ENCODE results near the gene SDHB.

SDHB gene

GRCh38 chr1:17024721-17025120 lies 29.1 kb downstream of the SDHB start:
- H3K9me3 ChIP-seq (ENCODE audit: control insufficient read depth, insufficient read depth, low read depth, low read length): no peaks in the 10 kb centered on the region
- H3K27ac ChIP-seq (ENCODE audit: extremely low read depth, low read depth, low read length): no peak overlapping the region
- ChIA-PET POLR2A (no interaction called here), CTCF (interaction anchor here (0.6 to 0.7 kb wide), 2 partner anchors 12 to 404 kb away, joined by 4 read pairs; no protein-coding TSS in a partner anchor)
- H3K36me3 ChIP-seq (ENCODE audit: control insufficient read depth in 2 of 2, insufficient read depth in 1 of 2, low read length in 2 of 2): peaks cover 54 to 98% of the 10 kb centered on the region in 2 experiments
- no peak overlapping the region for H3K4me3 ChIP-seq (ENCODE audit: low read depth, low read length)
- H3K4me1 ChIP-seq (ENCODE audit: control insufficient read depth, insufficient read depth, low read length): no peaks in the 10 kb centered on the region
- TF ChIP-seq ZNF26 (tag by site-specific recombination; IDR thresholded peaks at IDR 0.05) (no peak), TRIM28 (IDR thresholded peaks at IDR 0.05; ENCODE audit: borderline replicate concordance, low read length) (no peak), ZFHX2 (tag by site-specific recombination; conservative IDR thresholded peaks at IDR 0.05) (no peak), KLF10 (tag by site-specific recombination; IDR thresholded peaks at IDR 0.05) (no peak)

GRCh38 chr1:17023573-17023972 lies 30.3 kb downstream of the SDHB start:
- Histone ChIP-seq H3K4me1 (ENCODE audit: control insufficient read depth, insufficient read depth, low read length) (no peaks in the 10 kb centered on the region), H3K27ac (ENCODE audit: extremely low read depth, low read depth, low read length) (no peak overlapping the region)

More at GRCh38 chr1:17023573-17023972, 30.3 kb downstream of the SDHB start:
- peaks cover 54 to 98% of the 10 kb centered on the region in 2 experiments for H3K36me3 ChIP-seq (ENCODE audit: control insufficient read depth in 2 of 2, insufficient read depth in 1 of 2, low read length in 2 of 2)
- CTCF ChIA-PET: interaction anchor here (0.6 to 2.3 kb wide), 4 partner anchors 10 to 1981 kb away, joined by 5 to 12 read pairs (median 6); no protein-coding TSS in a partner anchor
- H3K9me3 ChIP-seq (ENCODE audit: control insufficient read depth, insufficient read depth, low read depth, low read length): no peaks in the 10 kb centered on the region
- no peak overlapping the region for H3K4me3 ChIP-seq (ENCODE audit: low read depth, low read length)
- POLR2A ChIA-PET: interaction anchor here (0.8 kb wide), 1 partner anchor 10 kb away, joined by 3 read pairs; no protein-coding TSS in a partner anchor
- TF ChIP-seq PRDM4 (tag by site-specific recombination; IDR thresholded peaks at IDR 0.05) (no peak), ZNF791 (tag by site-specific recombination; IDR thresholded peaks at IDR 0.05) (no peak), ZNF132 (tag by site-specific recombination; IDR thresholded peaks at IDR 0.05; ENCODE audit: borderline replicate concordance) (no peak), ZNF639 (tag by site-specific recombination; IDR thresholded peaks at IDR 0.05) (no peak), ZNF548 (tag by site-specific recombination; IDR thresholded peaks at IDR 0.05) (no peak), ZNF211 (tag by site-specific recombination; IDR thresholded peaks at IDR 0.05; ENCODE audit: low read depth) (no peak), SCRT1 (tag by site-specific recombination; IDR thresholded peaks at IDR 0.05; ENCODE audit: borderline replicate concordance) (no peak), ZNF2 (tag by site-specific recombination; IDR thresholded peaks at IDR 0.05) (no peak), SCRT2 (tag by site-specific recombination; IDR thresholded peaks at IDR 0.05) (no peak), ZNF16 (tag by site-specific recombination; IDR thresholded peaks at IDR 0.05; ENCODE audit: low read depth) (no peak), OVOL3 (tag by site-specific recombination; IDR thresholded peaks at IDR 0.05) (no peak), ZNF248 (tag by site-specific recombination; IDR thresholded peaks at IDR 0.05) (no peak), ZNF350 (tag by site-specific recombination; IDR thresholded peaks at IDR 0.05) (no peak), ZNF654 (tag by site-specific recombination; IDR thresholded peaks at IDR 0.05; ENCODE audit: low read depth) (no peak), ZNF513 (tag by site-specific recombination; IDR thresholded peaks at IDR 0.05) (no peak), ZSCAN23 (tag by site-specific recombination; IDR thresholded peaks at IDR 0.05) (no peak), ZNF596 (tag by site-specific recombination; IDR thresholded peaks at IDR 0.05) (no peak), ZNF416 (tag by site-specific recombination; IDR thresholded peaks at IDR 0.05) (no peak), TSHZ1 (tag by site-specific recombination; IDR thresholded peaks at IDR 0.05; ENCODE audit: borderline replicate concordance) (no peak), ZNF629 (tag by site-specific recombination; IDR thresholded peaks at IDR 0.05) (no peak)

Measured in HEK293 (cell line).